MM.1S (cell line): Measurements from ENCODE around the gene ZSCAN21.
A peak's percentile ranks its signal among the peaks of the same experiment; 100 is the strongest.

Experiments used
- CTCF ChIP-seq: fragments of 300-600 bp; sonication (generic); IDR thresholded peaks from 2 replicates; pipeline ENCODE4 v1.5.1; 2016; ENCODE audit warnings: antibody characterized with exemption, low read length, mixed read lengths
- EZH2 ChIP-seq: fragments of 300-600 bp; sonication (generic); optimal IDR thresholded peaks from 2 replicates; pipeline ENCODE3; 2017; ENCODE audit warnings: low read depth, mild to moderate bottlenecking, antibody characterized with exemption, low read length, mixed read lengths

- peak; percentile 93 for TF ChIP-seq CTCF
- TF ChIP-seq EZH2, result no peak
Observed at GRCh38 chr7:100081535-100082102, 32.0 kb downstream of the ZSCAN21 start, which contains the start of gene ZNF3.
